ENCODE data around the gene SUGCT.

SUGCT gene

DNA sequence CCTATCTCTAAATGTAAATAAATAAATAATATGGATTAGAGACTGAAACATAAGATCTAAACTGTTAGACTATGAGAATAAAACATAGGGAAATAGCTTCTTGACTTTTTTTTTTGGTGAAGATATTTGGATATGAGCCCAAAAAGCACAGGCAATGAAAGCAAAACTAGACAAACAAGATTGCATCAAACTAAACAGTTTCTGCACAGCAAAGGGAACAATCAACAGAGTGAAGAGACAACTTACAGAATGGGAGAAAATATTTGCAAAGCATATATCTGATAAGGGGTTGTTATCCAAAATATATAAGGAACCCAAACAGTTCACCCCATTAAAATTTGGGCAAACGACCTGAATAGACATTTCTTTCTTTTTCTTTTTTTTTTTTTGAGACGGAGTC lies 148.1 kb downstream of the SUGCT start:
- TF ChIP-seq, protein P1, sequence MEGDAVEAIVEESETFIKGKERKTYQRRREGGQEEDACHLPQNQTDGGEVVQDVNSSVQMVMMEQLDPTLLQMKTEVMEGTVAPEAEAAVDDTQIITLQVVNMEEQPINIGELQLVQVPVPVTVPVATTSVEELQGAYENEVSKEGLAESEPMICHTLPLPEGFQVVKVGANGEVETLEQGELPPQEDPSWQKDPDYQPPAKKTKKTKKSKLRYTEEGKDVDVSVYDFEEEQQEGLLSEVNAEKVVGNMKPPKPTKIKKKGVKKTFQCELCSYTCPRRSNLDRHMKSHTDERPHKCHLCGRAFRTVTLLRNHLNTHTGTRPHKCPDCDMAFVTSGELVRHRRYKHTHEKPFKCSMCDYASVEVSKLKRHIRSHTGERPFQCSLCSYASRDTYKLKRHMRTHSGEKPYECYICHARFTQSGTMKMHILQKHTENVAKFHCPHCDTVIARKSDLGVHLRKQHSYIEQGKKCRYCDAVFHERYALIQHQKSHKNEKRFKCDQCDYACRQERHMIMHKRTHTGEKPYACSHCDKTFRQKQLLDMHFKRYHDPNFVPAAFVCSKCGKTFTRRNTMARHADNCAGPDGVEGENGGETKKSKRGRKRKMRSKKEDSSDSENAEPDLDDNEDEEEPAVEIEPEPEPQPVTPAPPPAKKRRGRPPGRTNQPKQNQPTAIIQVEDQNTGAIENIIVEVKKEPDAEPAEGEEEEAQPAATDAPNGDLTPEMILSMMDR (IDR thresholded peaks at IDR 0.05): no peak
- no peaks in the 10 kb centered on the region for H3K36me3 ChIP-seq (ENCODE audit: control insufficient read depth, insufficient read depth, low read length)
- H3K4me1 ChIP-seq: no peaks in the 10 kb centered on the region
- no peaks in the 10 kb centered on the region for H3K27me3 ChIP-seq (ENCODE audit: control insufficient read depth, insufficient read depth, low read length)
- H3K9ac ChIP-seq: no peak overlapping the region
- H3K79me2 ChIP-seq: no peaks in the 10 kb centered on the region
- H3K9me3 ChIP-seq (ENCODE audit: control insufficient read depth, low read length): no peaks in the 10 kb centered on the region
- no peak overlapping the region for H3K27ac ChIP-seq
- H3K4me2 ChIP-seq (ENCODE audit: low read length): no peak overlapping the region
- no peak overlapping the region for H3K4me3 ChIP-seq (ENCODE audit: low read depth, low read length)
- H2AFZ ChIP-seq: no peak overlapping the region

DNA sequence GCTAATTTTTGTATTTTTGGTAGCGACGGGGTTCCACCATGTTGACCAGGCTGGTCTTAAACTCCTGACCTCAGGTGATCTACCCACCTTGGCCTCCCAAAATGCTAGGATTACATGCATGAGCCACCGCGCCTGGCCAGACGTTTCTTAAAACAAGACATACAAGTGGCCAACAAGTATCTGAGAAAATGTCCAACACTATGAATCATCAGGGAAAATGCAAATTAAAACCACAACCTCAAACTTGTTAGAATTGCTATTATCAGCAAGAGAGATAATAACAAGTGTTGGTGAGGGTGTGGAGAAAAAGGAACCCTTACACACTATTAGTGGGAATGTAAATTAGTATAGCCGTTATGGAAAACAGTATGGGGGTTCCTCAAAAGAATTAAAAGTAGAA lies 148.6 kb downstream of the SUGCT start:
- TF ChIP-seq, protein P1 (IDR thresholded peaks at IDR 0.05): no peak
- no peak overlapping the region for H3K27ac ChIP-seq
- H3K9me3 ChIP-seq (ENCODE audit: control insufficient read depth, low read length): no peaks in the 10 kb centered on the region
- no peak overlapping the region for H3K4me3 ChIP-seq (ENCODE audit: low read depth, low read length)
- H3K9ac ChIP-seq: no peak overlapping the region
- no peaks in the 10 kb centered on the region for H3K27me3 ChIP-seq (ENCODE audit: control insufficient read depth, insufficient read depth, low read length)
- no peak overlapping the region for H3K4me2 ChIP-seq (ENCODE audit: low read length)
- no peak overlapping the region for H2AFZ ChIP-seq
- H3K79me2 ChIP-seq: no peaks in the 10 kb centered on the region
- H3K4me1 ChIP-seq: no peaks in the 10 kb centered on the region
- no peaks in the 10 kb centered on the region for H3K36me3 ChIP-seq (ENCODE audit: control insufficient read depth, insufficient read depth, low read length)

DNA sequence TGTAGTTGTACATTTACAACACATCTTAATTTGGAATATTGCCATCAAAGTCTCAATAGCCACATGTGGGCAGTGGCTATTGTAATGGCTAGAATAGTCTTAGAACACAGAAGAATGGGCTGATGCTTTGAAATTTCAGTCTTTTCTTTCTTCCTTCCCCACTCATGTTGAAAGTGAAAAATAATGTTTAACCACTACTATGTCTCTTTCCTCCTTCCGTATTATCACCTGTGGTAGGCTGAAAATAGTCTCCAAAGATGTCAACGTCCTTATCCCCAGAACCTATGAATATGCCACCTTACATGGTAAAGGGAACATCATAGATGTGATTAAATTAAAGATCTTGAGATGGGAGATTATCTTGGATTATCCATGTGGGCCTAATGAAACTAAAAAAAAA lies 154.0 kb downstream of the SUGCT start:
- H3K27me3 ChIP-seq (ENCODE audit: control insufficient read depth, insufficient read depth, low read length): no peaks in the 10 kb centered on the region
- no peak overlapping the region for H2AFZ ChIP-seq
- H3K36me3 ChIP-seq (ENCODE audit: control insufficient read depth, insufficient read depth, low read length): no peaks in the 10 kb centered on the region
- H3K4me3 ChIP-seq (ENCODE audit: low read depth, low read length): no peak overlapping the region
- H3K9me3 ChIP-seq (ENCODE audit: control insufficient read depth, low read length): no peaks in the 10 kb centered on the region
- no peak overlapping the region for H3K27ac ChIP-seq
- H3K9ac ChIP-seq: no peak overlapping the region
- no peaks in the 10 kb centered on the region for H3K4me1 ChIP-seq
- TF ChIP-seq, protein P1 (IDR thresholded peaks at IDR 0.05): no peak
- no peaks in the 10 kb centered on the region for H3K79me2 ChIP-seq
- H3K4me2 ChIP-seq (ENCODE audit: low read length): no peak overlapping the region

DNA sequence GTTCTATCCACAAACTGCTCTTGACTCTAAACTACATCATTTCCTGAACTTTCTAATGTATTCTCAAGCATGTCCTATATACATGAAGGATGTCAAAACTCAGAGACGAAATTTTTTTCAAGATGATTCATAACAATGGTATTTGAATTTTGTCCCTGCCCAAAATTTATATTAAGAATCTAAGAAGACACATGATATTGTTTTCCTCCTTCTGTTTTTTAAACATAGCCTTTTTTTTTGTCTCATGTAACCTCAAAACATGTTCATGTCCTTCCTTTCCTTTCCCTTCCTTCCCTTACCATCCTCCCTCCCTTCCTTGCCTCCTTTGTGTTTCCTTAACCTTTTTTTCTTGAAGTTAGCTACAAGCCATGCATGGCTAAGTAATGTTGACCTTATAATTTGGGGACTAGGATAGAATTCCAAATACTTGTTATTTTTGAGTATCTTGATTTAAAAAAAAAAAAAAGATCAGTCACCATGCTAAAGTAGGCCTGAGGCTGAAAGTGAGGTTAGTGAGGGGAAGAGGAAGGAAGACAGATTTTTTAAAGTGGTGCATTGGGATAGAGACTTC lies 163.0 kb downstream of the SUGCT start:
- Histone ChIP-seq H3K36me3 (ENCODE audit: control insufficient read depth, insufficient read depth, low read length) (no peaks in the 10 kb centered on the region), H3K4me2 (ENCODE audit: low read length) (no peak overlapping the region), H3K9me3 (ENCODE audit: control insufficient read depth, low read length) (no peaks in the 10 kb centered on the region), H3K79me2 (no peaks in the 10 kb centered on the region), H3K4me1 (no peaks in the 10 kb centered on the region), H2AFZ (no peak overlapping the region), H3K27ac (no peak overlapping the region), H3K27me3 (ENCODE audit: control insufficient read depth, insufficient read depth, low read length) (no peaks in the 10 kb centered on the region), H3K9ac (no peak overlapping the region), H3K4me3 (ENCODE audit: low read depth, low read length) (no peak overlapping the region)
- TF ChIP-seq, protein P1 (IDR thresholded peaks at IDR 0.05): no peak

DNA sequence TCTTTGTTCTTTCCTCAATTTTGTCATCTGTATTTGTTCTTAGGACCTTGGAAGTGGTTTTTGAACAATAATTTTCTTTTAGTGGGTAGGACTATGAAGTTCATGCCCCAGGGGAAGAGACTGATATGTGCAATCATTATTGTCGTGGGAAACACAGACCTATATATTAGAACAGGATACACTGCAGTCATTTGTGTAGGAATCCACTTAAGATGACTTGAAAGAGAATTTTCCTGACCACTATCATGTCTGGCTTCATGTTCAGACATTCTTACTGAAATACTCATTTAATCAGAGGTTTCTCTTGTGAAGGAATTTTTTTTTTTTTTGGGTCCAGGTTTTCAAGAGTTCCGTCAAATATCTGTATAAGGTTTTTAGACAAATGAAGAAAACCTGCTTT lies 163.6 kb downstream of the SUGCT start:
- no peaks in the 10 kb centered on the region for H3K4me1 ChIP-seq
- H3K36me3 ChIP-seq (ENCODE audit: control insufficient read depth, insufficient read depth, low read length): no peaks in the 10 kb centered on the region
- no peak overlapping the region for H3K9ac ChIP-seq
- H3K27me3 ChIP-seq (ENCODE audit: control insufficient read depth, insufficient read depth, low read length): no peaks in the 10 kb centered on the region
- no peaks in the 10 kb centered on the region for H3K9me3 ChIP-seq (ENCODE audit: control insufficient read depth, low read length)
- no peak overlapping the region for H3K4me3 ChIP-seq (ENCODE audit: low read depth, low read length)
- H3K4me2 ChIP-seq (ENCODE audit: low read length): no peak overlapping the region
- H3K79me2 ChIP-seq: no peaks in the 10 kb centered on the region
- TF ChIP-seq, protein P1 (IDR thresholded peaks at IDR 0.05): no peak
- no peak overlapping the region for H3K27ac ChIP-seq
- H2AFZ ChIP-seq: no peak overlapping the region

Measured in parathyroid adenoma (tissue), 2 donors.